Trophoblast cell (in vitro differentiated cells and primary cell): ENCODE results near the gene RAB1B.
"Not testable (repeated sequence)": the region's sequence is repeated elsewhere in the genome, so short reads cannot be mapped to it uniquely, and the experiment has no call there.

Experiments used
- DNase-seq, 2 donors: peaks; one replicate each; pipeline ENCODE4 v3.0.0-alpha.2; 2016
- H2AFZ ChIP-seq: 2 replicates; pipeline ENCODE4 v1.6.1; 2013; ENCODE audit warnings: low read length, moderate library complexity, mild to moderate bottlenecking; ENCODE audit not compliant: insufficient read depth, poor library complexity
- H2AK5ac ChIP-seq: 2 replicates; pipeline ENCODE4 v1.6.1; 2013; ENCODE audit warnings: mild to moderate bottlenecking, low read length
- H2BK120ac ChIP-seq: 2 replicates; pipeline ENCODE4 v1.6.1; 2013; ENCODE audit warnings: low read length, mild to moderate bottlenecking, moderate library complexity; ENCODE audit not compliant: insufficient read depth, poor library complexity
- H2BK12ac ChIP-seq: 2 replicates; pipeline ENCODE4 v1.6.1; 2013; ENCODE audit warnings: mild to moderate bottlenecking, low read length, moderate library complexity
- H2BK5ac ChIP-seq: 2 replicates; pipeline ENCODE4 v1.6.1; 2013; ENCODE audit warnings: low read length, low read depth, moderate library complexity, mild to moderate bottlenecking; ENCODE audit not compliant: poor library complexity
- H3K14ac ChIP-seq: 2 replicates; pipeline ENCODE4 v1.6.1; 2013; ENCODE audit warnings: mild to moderate bottlenecking, low read length
- H3K18ac ChIP-seq: 2 replicates; pipeline ENCODE4 v1.6.1; 2013; ENCODE audit warnings: mild to moderate bottlenecking, low read length
- H3K23ac ChIP-seq: 2 replicates; pipeline ENCODE4 v1.6.1; 2013; ENCODE audit warnings: low read length
- H3K27ac ChIP-seq: 2 replicates; pipeline ENCODE4 v1.5.1; 2013; ENCODE audit warnings: low read depth, mild to moderate bottlenecking, inconsistent platforms, low read length, moderate library complexity
- H3K27me3 ChIP-seq: 2 replicates; pipeline ENCODE4 v1.6.1; 2013; ENCODE audit warnings: inconsistent platforms, mild to moderate bottlenecking, low read length, moderate library complexity; ENCODE audit not compliant: insufficient read depth
- H3K36me3 ChIP-seq, 2 experiments: 1 replicate in 1 of 2; 2 replicates in 1 of 2; pipeline ENCODE4 v1.6.1; 2013; ENCODE audit warnings: low read length in 2 of 2, mild to moderate bottlenecking in 2 of 2, moderate library complexity in 1 of 2; ENCODE audit not compliant: insufficient read depth in 2 of 2, control insufficient read depth in 1 of 2
- H3K4ac ChIP-seq: 2 replicates; pipeline ENCODE4 v1.6.1; 2013; ENCODE audit warnings: low read depth, mild to moderate bottlenecking, low read length, moderate library complexity
- H3K4me1 ChIP-seq, 2 experiments: 1 replicate in 1 of 2; 2 replicates in 1 of 2; pipeline ENCODE4 v1.6.1; 2013; ENCODE audit warnings: low read length in 2 of 2, mild to moderate bottlenecking in 2 of 2, moderate library complexity in 1 of 2; ENCODE audit not compliant: insufficient read depth in 2 of 2, control insufficient read depth in 1 of 2
- H3K4me2 ChIP-seq: 2 replicates; pipeline ENCODE4 v1.6.1; 2013; ENCODE audit warnings: inconsistent platforms, mild to moderate bottlenecking, low read length, moderate library complexity
- H3K4me3 ChIP-seq: 2 replicates; pipeline ENCODE4 v1.5.1; 2013; ENCODE audit warnings: mild to moderate bottlenecking, low read depth, low read length, inconsistent platforms
- H3K79me1 ChIP-seq: one replicate; pipeline ENCODE4 v1.6.1; 2013; ENCODE audit warnings: low read length
- H3K79me2 ChIP-seq: 2 replicates; pipeline ENCODE4 v1.6.1; 2013; ENCODE audit warnings: low read length, mild to moderate bottlenecking; ENCODE audit not compliant: control insufficient read depth, insufficient read depth, poor library complexity
- H3K9ac ChIP-seq: 2 replicates; pipeline ENCODE4 v1.6.1; 2013; ENCODE audit warnings: mild to moderate bottlenecking, low read length
- H3K9me3 ChIP-seq: 2 replicates; pipeline ENCODE4 v1.6.1; 2013; ENCODE audit warnings: low read depth, mild to moderate bottlenecking, control low read depth, inconsistent platforms, low read length; ENCODE audit not compliant: insufficient read depth
- H4K12ac ChIP-seq: 2 replicates; pipeline ENCODE4 v1.6.1; 2013; ENCODE audit warnings: low read depth, mild to moderate bottlenecking, low read length, moderate library complexity
- H4K8ac ChIP-seq: 2 replicates; pipeline ENCODE4 v1.6.1; 2013; ENCODE audit warnings: low read depth, mild to moderate bottlenecking, low read length, moderate library complexity
- H4K91ac ChIP-seq: one replicate; pipeline ENCODE4 v1.6.1; 2013; ENCODE audit warnings: low read depth, mild to moderate bottlenecking, low read length, moderate library complexity
- WGBS: extraction: QIAGEN DNeasy Blood & Tissue Kit; methylation state at CpG from one replicate; pipeline ENCODE4 v1.1.7; 2013; ENCODE audit warnings: missing lambda C conversion rate; ENCODE audit not compliant: insufficient read length, insufficient coverage; ENCODE audit errors: extremely low coverage; 5-methylcytosine and 5-hydroxymethylcytosine counted together

Gene RAB1B

GRCh38 chr11:66275396-66275795 is 7.0 kb downstream of the RAB1B start:
- Histone ChIP-seq H2AK5ac (no peak overlapping the region), H3K4me3 (no peak overlapping the region), H3K9ac (no peak overlapping the region), H3K27me3 (no peaks in the 10 kb centered on the region), H3K18ac (no peak overlapping the region), H4K8ac (no peak overlapping the region), H2BK5ac (no peak overlapping the region), H3K23ac (no peak overlapping the region), H3K79me2 (peaks cover 1% of the 10 kb centered on the region), H2BK120ac (no peak overlapping the region), H3K9me3 (no peaks in the 10 kb centered on the region), H3K27ac (no peak overlapping the region), H4K91ac (no peak overlapping the region), H2AFZ (no peak overlapping the region), H3K79me1 (no peaks in the 10 kb centered on the region), H3K36me3 (peaks cover 48 to 54% of the 10 kb centered on the region in 2 experiments), H4K12ac (no peak overlapping the region), H3K4ac (no peak overlapping the region), H3K4me1 (peaks cover 5 to 7% of the 10 kb centered on the region in 2 experiments), H3K14ac (no peak overlapping the region), H3K4me2 (no peak overlapping the region), H2BK12ac (no peak overlapping the region)
- no CpG with 5 or more reads among the region's 8 CpGs for WGBS
- no peak for DNase-seq

- Histone ChIP-seq H3K79me2 (no peaks in the 10 kb centered on the region), H4K91ac (no peak overlapping the region), H2BK5ac (no peak overlapping the region), H2AFZ (no peak overlapping the region), H3K9me3 (no peaks in the 10 kb centered on the region), H3K23ac (no peak overlapping the region), H3K14ac (no peak overlapping the region), H2BK12ac (no peak overlapping the region), H4K12ac (no peak overlapping the region), H3K27ac (no peak overlapping the region), H3K18ac (no peak overlapping the region), H3K4me3 (no peak overlapping the region), H4K8ac (no peak overlapping the region), H3K79me1 (no peaks in the 10 kb centered on the region), H3K36me3 (peaks cover 44 to 51% of the 10 kb centered on the region in 2 experiments), H3K9ac (no peak overlapping the region), H2AK5ac (no peak overlapping the region), H2BK120ac (no peak overlapping the region), H3K27me3 (no peaks in the 10 kb centered on the region), H3K4me2 (no peak overlapping the region), H3K4ac (no peak overlapping the region), H3K4me1 (peaks cover 5 to 7% of the 10 kb centered on the region in 2 experiments)
- DNase-seq: no peak
- no CpG with 5 or more reads among the region's 14 CpGs for WGBS
Measured at GRCh38 chr11:66275984-66276612, 7.7 kb downstream of the RAB1B start.

GRCh38 chr11:66276619-66277018 is 8.2 kb downstream of the RAB1B start:
- not testable (repeated sequence) for H3K4ac ChIP-seq, H4K12ac ChIP-seq, H3K4me1 ChIP-seq, H3K18ac ChIP-seq, H2AFZ ChIP-seq, H2AK5ac ChIP-seq, H2BK5ac ChIP-seq, DNase-seq, H4K8ac ChIP-seq, H3K79me1 ChIP-seq, H3K9me3 ChIP-seq, H4K91ac ChIP-seq, H3K27me3 ChIP-seq, H3K14ac ChIP-seq, H3K4me3 ChIP-seq, H2BK120ac ChIP-seq, H3K79me2 ChIP-seq, H3K23ac ChIP-seq, H3K27ac ChIP-seq, H3K9ac ChIP-seq, H2BK12ac ChIP-seq, H3K4me2 ChIP-seq
- WGBS: no CpG with 5 or more reads among the region's 13 CpGs
- H3K36me3 ChIP-seq: peaks cover 42 to 49% of the 10 kb centered on the region in 2 experiments

GRCh38 chr11:66277064-66277463 is 8.6 kb downstream of the RAB1B start:
- peaks cover 38 to 45% of the 10 kb centered on the region in 2 experiments for H3K36me3 ChIP-seq
- not testable (repeated sequence) for H4K8ac ChIP-seq, H2AK5ac ChIP-seq, H3K79me1 ChIP-seq, H3K4me1 ChIP-seq, H4K91ac ChIP-seq, H3K79me2 ChIP-seq, H3K4ac ChIP-seq, H2AFZ ChIP-seq, DNase-seq, H3K27me3 ChIP-seq, H4K12ac ChIP-seq, H3K18ac ChIP-seq, H3K4me2 ChIP-seq, H2BK5ac ChIP-seq, H3K9me3 ChIP-seq, H3K23ac ChIP-seq, H3K27ac ChIP-seq, H3K4me3 ChIP-seq, H3K9ac ChIP-seq, H3K14ac ChIP-seq, H2BK120ac ChIP-seq, H2BK12ac ChIP-seq
- no CpG with 5 or more reads among the region's 4 CpGs for WGBS
